CD8-positive, alpha-beta memory T cell (primary cell): ENCODE results near the gene ZNF155. TPM values are rescaled to one million over a fixed set of nuclear protein-coding genes. Genes with fewer than 3 reads are reported as not detected.
A peak's percentile ranks its signal among the peaks of the same experiment; 100 is the strongest.

Experiments used
- CTCF ChIA-PET: fragments of 350-600 bp; sonication (Branson Sonifier 250); formaldehyde crosslinking; loops from one replicate; lab custom pipeline; 2021; ENCODE audit warnings: antibody characterized with exemption; lab: Charles Lee
- POLR2A ChIA-PET: fragments of 350-600 bp; sonication (Branson Sonifier 250); formaldehyde crosslinking; loops from one replicate; lab custom pipeline; 2021; ENCODE audit warnings: antibody characterized with exemption; lab: Charles Lee
- DNase-seq, 5 donors: peaks; one replicate each; pipeline versions ENCODE4 v3.0.0 to v3.0.0-alpha.2; 2020 to 2022; ENCODE audit warnings: mixed read lengths in 1 of 5
- H3K27ac ChIP-seq: one replicate; pipeline ENCODE4 v1.7.0; 2013; ENCODE audit warnings: low read depth, mild to moderate bottlenecking, low read length, moderate library complexity
- H3K27me3 ChIP-seq: 2 replicates; pipeline ENCODE4 v1.7.0; 2013; ENCODE audit warnings: low read length, mild to moderate bottlenecking; ENCODE audit not compliant: insufficient read depth, poor library complexity, severe bottlenecking
- H3K36me3 ChIP-seq: 2 replicates; pipeline ENCODE4 v1.7.0; 2013; ENCODE audit warnings: mild to moderate bottlenecking, low read length, moderate library complexity; ENCODE audit not compliant: insufficient read depth
- H3K4me1 ChIP-seq: 2 replicates; pipeline ENCODE4 v1.7.0; 2013; ENCODE audit warnings: mild to moderate bottlenecking, low read length, moderate library complexity; ENCODE audit not compliant: insufficient read depth
- H3K4me3 ChIP-seq: 2 replicates; pipeline ENCODE4 v1.7.0; 2013; ENCODE audit warnings: mild to moderate bottlenecking, low read length
- H3K9me3 ChIP-seq: 2 replicates; pipeline ENCODE4 v1.7.0; 2013; ENCODE audit warnings: mild to moderate bottlenecking, low read length
- H3K27ac Mint-ChIP-seq, 8 donors: one replicate each; pipeline ENCODE4 v1.8.0; 2020 to 2021; ENCODE audit warnings: mixed read lengths in 8 of 8, mild to moderate bottlenecking in 6 of 8, inconsistent platforms in 3 of 8, moderate library complexity in 3 of 8
- H3K27me3 Mint-ChIP-seq, 2 donors: one replicate each; pipeline ENCODE4 v1.8.0; 2020 to 2021; ENCODE audit warnings: mixed read lengths in 2 of 2, mild to moderate bottlenecking in 1 of 2, moderate library complexity in 1 of 2
- H3K36me3 Mint-ChIP-seq, 3 donors: one replicate each; pipeline ENCODE4 v1.8.0; 2020 to 2021; ENCODE audit warnings: mixed read lengths in 3 of 3, inconsistent platforms in 1 of 3, mild to moderate bottlenecking in 1 of 3
- H3K4me1 Mint-ChIP-seq, 3 donors: one replicate each; pipeline ENCODE4 v1.8.0; 2020 to 2021; ENCODE audit warnings: mixed read lengths in 3 of 3, inconsistent platforms in 1 of 3, mild to moderate bottlenecking in 1 of 3
- H3K4me3 Mint-ChIP-seq, 7 donors: one replicate each; pipeline ENCODE4 v1.8.0; 2020 to 2021; ENCODE audit warnings: mixed read lengths in 7 of 7, mild to moderate bottlenecking in 6 of 7, moderate library complexity in 4 of 7, inconsistent platforms in 2 of 7
- H3K9me3 Mint-ChIP-seq, 5 donors: one replicate each; pipeline ENCODE4 v1.8.0; 2020 to 2022; ENCODE audit warnings: mixed read lengths in 5 of 5, mild to moderate bottlenecking in 3 of 5, moderate library complexity in 2 of 5, inconsistent platforms in 1 of 5
- polyA plus RNA-seq: library from polyadenylated mRNA; unstranded; fragments of 300-500 nt; fragmentation: Illumina TruSeq; gene quantifications from one replicate; pipeline ENCODE4 v1.2.3, GENCODE V29; 2021
- total RNA-seq, 2 experiments: library from RNA; stranded (reverse); gene quantifications; one replicate each; pipeline ENCODE4 v1.2.3, GENCODE V29; 2021

ZNF155 gene
- total and polyA plus RNA-seq, 3 experiments from 2014 or later: 5.0 to 5.8 (median 5.4) TPM

- peaks cover 53 to 65% (median 63%) of the 10 kb centered on the region in 5 donors for H3K9me3 Mint-ChIP-seq
- H3K4me3 ChIP-seq: no peak overlapping the region
- ChIA-PET POLR2A (no interaction called here), CTCF (no interaction called here)
- H3K4me1 ChIP-seq: peaks cover 11% of the 10 kb centered on the region
- peaks cover 53 to 75% (median 72%) of the 10 kb centered on the region in 3 donors for H3K36me3 Mint-ChIP-seq
- H3K27ac ChIP-seq: no peak overlapping the region
- H3K27me3 Mint-ChIP-seq: no peaks in the 10 kb centered on the region
- H3K4me3 Mint-ChIP-seq: peak overlapping the region in 2 of 7 donors; percentile 13 to 70
- DNase-seq: no peak
- no peaks in the 10 kb centered on the region for H3K27me3 ChIP-seq
- H3K27ac Mint-ChIP-seq: no peak overlapping the region
- peaks cover 52% of the 10 kb centered on the region for H3K36me3 ChIP-seq
- H3K9me3 ChIP-seq: peaks cover 45% of the 10 kb centered on the region
- peaks cover 12 to 17% (median 16%) of the 10 kb centered on the region in 3 donors for H3K4me1 Mint-ChIP-seq
These were observed 23.5 kb downstream of the ZNF155 start for GRCh38 chr19:44007473-44007872.

GRCh38 chr19:44010468-44010867, 26.5 kb downstream of the ZNF155 start:
- Mint-ChIP-seq H3K27me3 (no peaks in the 10 kb centered on the region), H3K9me3 (peaks cover 75 to 93% (median 87%) of the 10 kb centered on the region in 5 donors), H3K4me1 (peaks cover 0 to 3% (median 0%) of the 10 kb centered on the region in 3 donors), H3K4me3 (no peak overlapping the region), H3K36me3 (peaks cover 54 to 86% (median 74%) of the 10 kb centered on the region in 3 donors), H3K27ac (no peak overlapping the region)
- Histone ChIP-seq H3K4me1 (no peaks in the 10 kb centered on the region), H3K27ac (no peak overlapping the region), H3K9me3 (peaks cover 45% of the 10 kb centered on the region), H3K4me3 (peak overlapping the region; percentile 0), H3K36me3 (peaks cover 52% of the 10 kb centered on the region), H3K27me3 (no peaks in the 10 kb centered on the region)
- DNase-seq: no peak
- ChIA-PET POLR2A (no interaction called here), CTCF (no interaction called here)

- Mint-ChIP-seq H3K27ac (no peak overlapping the region), H3K27me3 (peaks cover 11 to 36% of the 10 kb centered on the region in 2 donors), H3K4me1 (peaks cover 0 to under 1% (median under 1%) of the 10 kb centered on the region in 3 donors), H3K36me3 (peaks cover 2 to 64% (median 5%) of the 10 kb centered on the region in 3 donors), H3K4me3 (no peak overlapping the region), H3K9me3 (peaks cover 21 to 65% (median 39%) of the 10 kb centered on the region in 5 donors)
- H3K36me3 ChIP-seq: no peaks in the 10 kb centered on the region
- POLR2A ChIA-PET: no interaction called here
- no peak overlapping the region for H3K4me3 ChIP-seq
- peaks cover 8% of the 10 kb centered on the region for H3K9me3 ChIP-seq
- no peak overlapping the region for H3K27ac ChIP-seq
- CTCF ChIA-PET: no interaction called here
- H3K27me3 ChIP-seq: no peaks in the 10 kb centered on the region
- peaks cover under 1% of the 10 kb centered on the region for H3K4me1 ChIP-seq
- DNase-seq: no peak
These were observed 35.5 kb downstream of the ZNF155 start for GRCh38 chr19:44019498-44019897.

- DNase-seq: no peak
- Histone ChIP-seq H3K36me3 (no peaks in the 10 kb centered on the region), H3K4me1 (peaks cover 12% of the 10 kb centered on the region), H3K4me3 (no peak overlapping the region), H3K9me3 (peaks cover 8% of the 10 kb centered on the region), H3K27me3 (no peaks in the 10 kb centered on the region), H3K27ac (no peak overlapping the region)
- Mint-ChIP-seq H3K4me3 (no peak overlapping the region), H3K4me1 (peaks cover 16 to 18% (median 18%) of the 10 kb centered on the region in 3 donors), H3K27ac (no peak overlapping the region), H3K9me3 (peaks cover 9 to 50% (median 30%) of the 10 kb centered on the region in 5 donors), H3K36me3 (peaks cover 4 to 70% (median 13%) of the 10 kb centered on the region in 3 donors), H3K27me3 (peaks cover 11 to 36% of the 10 kb centered on the region in 2 donors)
- ChIA-PET CTCF (no interaction called here), POLR2A (no interaction called here)
These were observed 37.2 kb downstream of the ZNF155 start for GRCh38 chr19:44021221-44021620.

GRCh38 chr19:44024900-44025216, 40.9 kb downstream of the ZNF155 start:
- H3K27me3 ChIP-seq: no peaks in the 10 kb centered on the region
- peaks cover 27 to 56% (median 46%) of the 10 kb centered on the region in 5 donors for H3K9me3 Mint-ChIP-seq
- H3K4me1 ChIP-seq: peaks cover 12% of the 10 kb centered on the region
- H3K27me3 Mint-ChIP-seq: peaks cover 11 to 16% of the 10 kb centered on the region in 2 donors
- H3K27ac Mint-ChIP-seq: peak overlapping the region in 6 of 8 donors; percentile 65 to 97 (median 90)
- POLR2A ChIA-PET: no interaction called here
- H3K4me1 Mint-ChIP-seq: peaks cover 24 to 37% (median 31%) of the 10 kb centered on the region in 3 donors
- peaks cover 22% of the 10 kb centered on the region for H3K36me3 ChIP-seq
- peaks cover 30 to 78% (median 47%) of the 10 kb centered on the region in 3 donors for H3K36me3 Mint-ChIP-seq
- H3K4me3 ChIP-seq: peak overlapping the region; percentile 88
- H3K9me3 ChIP-seq: peaks cover 12% of the 10 kb centered on the region
- CTCF ChIA-PET: interaction anchor here (1.2 kb wide), 1 partner anchor 90 kb away, joined by 3 read pairs; the partner anchor contains the start of gene ZNF45
- no peak for DNase-seq
- peak overlapping the region; percentile 89 to 99 (median 98) for H3K4me3 Mint-ChIP-seq
- peak overlapping the region; percentile 14 for H3K27ac ChIP-seq

GRCh38 chr19:44025217-44025936, 41.4 kb downstream of the ZNF155 start, which contains the start of gene ZNF222:
ZNF222 (plus strand) TSS chr19:44025379; CDS start chr19:44025437, 58 bp downstream.
- Histone ChIP-seq H3K27ac (peak within 1 kb of the TSS; percentile 62), H3K9me3 (peaks cover 10% of the 10 kb centered on the region), H3K27me3 (no peaks in the 10 kb centered on the region), H3K4me1 (peaks cover 12% of the 10 kb centered on the region), H3K4me3 (peak within 1 kb of the TSS; percentile 88), H3K36me3 (peaks cover 24% of the 10 kb centered on the region)
- Mint-ChIP-seq H3K27ac (peak within 1 kb of the TSS; percentile 65 to 97 (median 90)), H3K36me3 (peaks cover 35 to 79% (median 52%) of the 10 kb centered on the region in 3 donors), H3K27me3 (peaks cover 11% of the 10 kb centered on the region in 2 donors), H3K9me3 (peaks cover 29 to 56% (median 48%) of the 10 kb centered on the region in 5 donors), H3K4me3 (peak within 1 kb of the TSS; percentile 89 to 99 (median 98)), H3K4me1 (peaks cover 24 to 37% (median 31%) of the 10 kb centered on the region in 3 donors)
- ChIA-PET CTCF (interaction anchor here (1.2 kb wide), 1 partner anchor 90 kb away, joined by 3 read pairs; the partner anchor contains the start of gene ZNF45), POLR2A (interaction anchor here (1.3 kb wide), 1 partner anchor 22 kb away, joined by 3 read pairs; no protein-coding TSS in a partner anchor)
- peak; percentile 57 to 84 (median 67) for DNase-seq

- POLR2A ChIA-PET: interaction anchor here (1.3 kb wide), 1 partner anchor 23 kb away, joined by 3 read pairs; no protein-coding TSS in a partner anchor
- CTCF ChIA-PET: no interaction called here
- H3K9me3 Mint-ChIP-seq: peaks cover 35 to 64% (median 53%) of the 10 kb centered on the region in 5 donors
- Histone ChIP-seq H3K9me3 (peaks cover 8% of the 10 kb centered on the region), H3K27me3 (no peaks in the 10 kb centered on the region), H3K4me1 (peaks cover 12% of the 10 kb centered on the region), H3K4me3 (no peak overlapping the region), H3K27ac (no peak overlapping the region), H3K36me3 (peaks cover 24% of the 10 kb centered on the region)
- H3K4me1 Mint-ChIP-seq: peaks cover 24 to 37% (median 31%) of the 10 kb centered on the region in 3 donors
- peaks cover 42 to 83% (median 64%) of the 10 kb centered on the region in 3 donors for H3K36me3 Mint-ChIP-seq
- H3K4me3 Mint-ChIP-seq: peak overlapping the region; percentile 23 to 99 (median 96)
- no peak overlapping the region for H3K27ac Mint-ChIP-seq
- DNase-seq: no peak
- peaks cover 3 to 7% of the 10 kb centered on the region in 2 donors for H3K27me3 Mint-ChIP-seq
These were observed 42.6 kb downstream of the ZNF155 start for GRCh38 chr19:44026622-44027021.
